WTC11 (cell line): ENCODE results near the gene NUDCD3. TPM values are rescaled to one million over a fixed set of nuclear protein-coding genes. Genes with fewer than 3 reads are reported as not detected.

ENCODE experiments used
- ATAC-seq: fragments of 200-7000 bp; cut with Tn5 transposase; 2 replicates; pipeline ENCODE4 v1.10.0; 2021; ENCODE audit warnings: mild to moderate bottlenecking, moderate library complexity
- CTCF ChIA-PET: fragments of 300-600 bp; sonication (Branson Sonifier 250); formaldehyde crosslinking; loops from one replicate; lab custom pipeline; 2021; ENCODE audit warnings: antibody characterized with exemption; lab: Charles Lee
- POLR2A ChIA-PET: fragments of 350-600 bp; sonication (Branson Sonifier 250); formaldehyde crosslinking; loops from one replicate; lab custom pipeline; 2021; ENCODE audit warnings: antibody characterized with exemption; lab: Charles Lee
- DNase-seq: peaks from one replicate; pipeline ENCODE4 v3.0.0; 2021; ENCODE audit warnings: low spot score
- H3K27ac Mint-ChIP-seq: 2 replicates; pipeline ENCODE4 v1.8.0; 2021; ENCODE audit warnings: mixed read lengths
- H3K27me3 Mint-ChIP-seq: 2 replicates; pipeline ENCODE4 v1.8.0; 2021; ENCODE audit warnings: low read depth, mild to moderate bottlenecking, moderate library complexity, mixed read lengths
- H3K36me3 Mint-ChIP-seq: 2 replicates; pipeline ENCODE4 v1.8.0; 2021; ENCODE audit warnings: mixed read lengths
- H3K4me1 Mint-ChIP-seq: 2 replicates; pipeline ENCODE4 v1.8.0; 2022; ENCODE audit warnings: mixed read lengths
- H3K4me3 Mint-ChIP-seq: 2 replicates; pipeline ENCODE4 v1.8.0; 2021; ENCODE audit warnings: mild to moderate bottlenecking, moderate library complexity, mixed read lengths
- H3K9me3 Mint-ChIP-seq: 2 replicates; pipeline ENCODE4 v1.8.0; 2021; ENCODE audit warnings: mixed read lengths
- AR ChIP-seq: fragments of 250-450 bp; sonication (Bioruptor Pico); IDR thresholded peaks from 2 replicates; pipeline ENCODE4 v1.9.0; 2021; ENCODE audit warnings: mild to moderate bottlenecking
- ARID4B ChIP-seq: sonication (generic); formaldehyde crosslinking; IDR thresholded peaks from 2 replicates; pipeline ENCODE4 v1.8.0; 2023; ENCODE audit warnings: missing genetic modification reagents, mild to moderate bottlenecking, borderline replicate concordance
- ATF1 ChIP-seq: sonication (generic); formaldehyde crosslinking; IDR thresholded peaks from 2 replicates; pipeline ENCODE4 v1.8.1; 2023; ENCODE audit warnings: mild to moderate bottlenecking, moderate library complexity, missing genetic modification reagents
- EMX1 ChIP-seq: fragments of 250-450 bp; sonication (Bioruptor Pico); IDR thresholded peaks from 2 replicates; pipeline ENCODE4 v1.8.0; 2021; ENCODE audit warnings: mild to moderate bottlenecking
- ETV6 ChIP-seq: sonication (generic); formaldehyde crosslinking; IDR thresholded peaks from 2 replicates; pipeline ENCODE4 v1.8.1; 2022; ENCODE audit warnings: mild to moderate bottlenecking, missing genetic modification reagents
- FOXJ3 ChIP-seq: sonication (generic); formaldehyde crosslinking; IDR thresholded peaks from 2 replicates; pipeline ENCODE4 v1.9.0; 2021; ENCODE audit warnings: missing genetic modification reagents, mild to moderate bottlenecking, borderline replicate concordance
- FOXK1 ChIP-seq: sonication (generic); formaldehyde crosslinking; IDR thresholded peaks from 2 replicates; pipeline ENCODE4 v1.8.0; 2022; ENCODE audit warnings: mild to moderate bottlenecking, moderate library complexity, missing genetic modification reagents
- FOXP1 ChIP-seq: sonication (generic); formaldehyde crosslinking; IDR thresholded peaks from 2 replicates; pipeline ENCODE4 v1.8.0; 2022; ENCODE audit warnings: missing genetic modification reagents, mild to moderate bottlenecking, moderate library complexity, borderline replicate concordance
- GTF2I ChIP-seq: fragments of 250-450 bp; sonication (Bioruptor Pico); conservative IDR thresholded peaks from 2 replicates; pipeline ENCODE4 v1.4.0; 2021; ENCODE audit warnings: mild to moderate bottlenecking
- MYBL2 ChIP-seq: sonication (generic); formaldehyde crosslinking; IDR thresholded peaks from 2 replicates; pipeline ENCODE4 v1.8.1; 2023; ENCODE audit warnings: mild to moderate bottlenecking, moderate library complexity, missing genetic modification reagents
- PREB ChIP-seq: sonication (generic); formaldehyde crosslinking; IDR thresholded peaks from 2 replicates; pipeline ENCODE4 v1.8.1; 2022; ENCODE audit warnings: mild to moderate bottlenecking, missing genetic modification reagents, moderate library complexity, borderline replicate concordance
- SP1 ChIP-seq: sonication (generic); formaldehyde crosslinking; conservative IDR thresholded peaks from 2 replicates; pipeline ENCODE4 v1.8.1; 2022; ENCODE audit warnings: missing genetic modification reagents
- TP53 ChIP-seq: sonication (generic); formaldehyde crosslinking; IDR thresholded peaks from 2 replicates; pipeline ENCODE4 v1.8.1; 2023; ENCODE audit warnings: mild to moderate bottlenecking, missing genetic modification reagents
- ZNF416 ChIP-seq: fragments of 250-450 bp; sonication (Bioruptor Pico); IDR thresholded peaks from 2 replicates; pipeline ENCODE4 v1.9.0; 2021; ENCODE audit warnings: mild to moderate bottlenecking, inconsistent platforms
- ZNF425 ChIP-seq: fragments of 250-450 bp; sonication (Bioruptor Pico); conservative IDR thresholded peaks from 2 replicates; pipeline ENCODE4 v1.9.0; 2021; ENCODE audit warnings: mild to moderate bottlenecking
- ZNF512 ChIP-seq: sonication (generic); formaldehyde crosslinking; IDR thresholded peaks from 2 replicates; pipeline ENCODE4 v1.8.1; 2022; ENCODE audit warnings: missing genetic modification reagents, borderline replicate concordance
- ZSCAN18 ChIP-seq: fragments of 250-450 bp; sonication (Bioruptor Pico); IDR thresholded peaks from 2 replicates; pipeline ENCODE4 v2.1.2; 2022; ENCODE audit warnings: mild to moderate bottlenecking, moderate library complexity
- total RNA-seq: library from RNA; stranded (reverse); gene quantifications from 3 replicates; pipeline ENCODE4 v1.2.3, GENCODE V29; 2021

The NUDCD3 gene
- total RNA-seq, 1 experiment from 2014 or later, result 71.8 TPM

GRCh38 chr7:44498230-44498954 is 7.9 kb upstream of the NUDCD3 start:
- no peaks in the 10 kb centered on the region for H3K4me1 Mint-ChIP-seq
- H3K4me3 Mint-ChIP-seq, result no peak overlapping the region
- no peak overlapping the region for H3K27ac Mint-ChIP-seq
- POLR2A ChIA-PET, result no interaction called here
- no peaks in the 10 kb centered on the region for H3K36me3 Mint-ChIP-seq
- TF ChIP-seq ZNF416 (CRISPR knock-in tag) (no peak), ATF1 (CRISPR knock-in tag) (no peak)
- TF ChIP-seq, all 79 proteins: peak for 0
- Mint-ChIP-seq H3K9me3 (no peaks in the 10 kb centered on the region), H3K27me3 (peaks cover 9% of the 10 kb centered on the region)
- ATAC-seq, result no peak
- DNase-seq, result no peak
- CTCF ChIA-PET, result interaction anchor here (1.2 kb wide), 1 partner anchor 36 kb away, joined by 4 read pairs; no protein-coding TSS in a partner anchor

- H3K36me3 Mint-ChIP-seq, result no peaks in the 10 kb centered on the region
- peak; percentile 73 for ATAC-seq
- H3K4me3 Mint-ChIP-seq, result no peak overlapping the region
- CTCF ChIA-PET, result interaction anchor here (0.6 to 1.6 kb wide), 4 partner anchors 20 to 68 kb away, joined by 3 to 5 read pairs (median 3); no protein-coding TSS in a partner anchor
- no peak for TF ChIP-seq EMX1 (CRISPR knock-in tag)
- TF ChIP-seq ZNF425 (CRISPR knock-in tag), result no peak
- no peak for TF ChIP-seq AR
- TF ChIP-seq FOXJ3 (CRISPR knock-in tag), result no peak
- no peak for TF ChIP-seq PREB
- TF ChIP-seq GTF2I (CRISPR knock-in tag), result no peak
- no peak for TF ChIP-seq FOXK1 (CRISPR knock-in tag)
- TF ChIP-seq ZNF512 (CRISPR knock-in tag), result no peak
- TF ChIP-seq SP1 (CRISPR knock-in tag), result no peak
- no peak for TF ChIP-seq ETV6 (CRISPR knock-in tag)
- TF ChIP-seq ARID4B (CRISPR knock-in tag), result no peak
- no peak for TF ChIP-seq MYBL2 (CRISPR knock-in tag)
- TF ChIP-seq FOXP1 (CRISPR knock-in tag), result no peak
- TF ChIP-seq ZSCAN18, result no peak
- TF ChIP-seq TP53 (CRISPR knock-in tag), result no peak
- TF ChIP-seq, all 79 proteins: peak for 0
- Mint-ChIP-seq H3K9me3 (no peaks in the 10 kb centered on the region), H3K4me1 (no peaks in the 10 kb centered on the region), H3K27ac (no peak overlapping the region), H3K27me3 (peaks cover 5% of the 10 kb centered on the region)
- DNase-seq, result no peak
- POLR2A ChIA-PET, result interaction anchor here (0.6 kb wide), 1 partner anchor 10 kb away, joined by 6 read pairs; no protein-coding TSS in a partner anchor
Measured at GRCh38 chr7:44497155-44498027, 6.9 kb upstream of the NUDCD3 start.
